Heart right ventricle (tissue), 16 donors: ENCODE measurements around the gene TMEM255B. TPM values are rescaled to one million over a fixed set of nuclear protein-coding genes. Genes with fewer than 3 reads are reported as not detected.

ENCODE experiments used
- ATAC-seq, 8 donors: fragments of 200-7000 bp; cut with Tn5 transposase; one replicate each; pipeline ENCODE4 v1.9.1; 2020; ENCODE audit warnings: mild to moderate bottlenecking in 8 of 8, moderate library complexity in 8 of 8, moderate number of reproducible peaks in 1 of 8
- DNase-seq, 2 donors: peaks; one replicate each; pipeline ENCODE4 v3.0.0-alpha.2; 2020
- H3K27ac ChIP-seq, 10 donors: fragments of 200-600 bp; sonication (generic) in 2 of 10; one replicate each; pipeline versions ENCODE4 v1.5.0 to v1.8.0; 2020 to 2022; ENCODE audit warnings: mild to moderate bottlenecking in 3 of 10
- H3K27me3 ChIP-seq, 7 donors: fragments of 200-600 bp; one replicate each; pipeline ENCODE4 v1.8.0; 2021 to 2022; ENCODE audit warnings: mild to moderate bottlenecking in 2 of 7
- H3K36me3 ChIP-seq, 9 donors: fragments of 200-600 bp; sonication (generic) in 1 of 9; one replicate each; pipeline versions ENCODE4 v1.5.0 to v1.8.0; 2020 to 2022; ENCODE audit warnings: mild to moderate bottlenecking in 2 of 9
- H3K4me1 ChIP-seq, 9 donors: fragments of 200-600 bp; sonication (generic) in 1 of 9; one replicate each; pipeline versions ENCODE4 v1.5.0 to v1.8.0; 2020 to 2022; ENCODE audit warnings: mild to moderate bottlenecking in 4 of 9
- H3K4me3 ChIP-seq, 10 donors: fragments of 200-600 bp; sonication (generic) in 2 of 10; one replicate each; pipeline versions ENCODE4 v1.5.0 to v1.8.0; 2020 to 2022; ENCODE audit warnings: mild to moderate bottlenecking in 7 of 10, moderate library complexity in 2 of 10
- H3K9me3 ChIP-seq, 11 donors: fragments of 200-600 bp in 10 of 11; sonication (generic) in 2 of 11; one replicate each; pipeline versions ENCODE4 v1.5.0 to v1.8.0; 2013 to 2022; ENCODE audit warnings: mild to moderate bottlenecking in 2 of 11, control low read depth in 1 of 11, moderate library complexity in 1 of 11
- CTCF ChIP-seq, 9 donors: fragments of 200-600 bp; sonication (generic) in 2 of 9; IDR thresholded peaks; one replicate each; pipeline versions ENCODE4 v1.5.0 to v1.8.0; 2021 to 2022; ENCODE audit warnings: antibody characterized with exemption in 9 of 9, mild to moderate bottlenecking in 5 of 9, moderate library complexity in 1 of 9
- WGBS, 2 donors: extraction: QIAGEN DNeasy Blood & Tissue Kit; methylation state at CpG; one replicate each; pipeline ENCODE4 v1.1.7; 2013; ENCODE audit warnings: inconsistent platforms in 1 of 2; 5-methylcytosine and 5-hydroxymethylcytosine counted together
- intact Hi-C, 10 donors: fragments of 100-400 bp; cut with DNase I; formaldehyde crosslinking; loops; one replicate each; pipeline versions ENCODE4 v1.11.1 to v1.14.2; 2022
- polyA plus RNA-seq, 2 donors: library from polyadenylated mRNA; stranded (reverse); fragments of 200-250 nt; gene quantifications; one replicate each; pipeline ENCODE4 v1.2.3, GENCODE V29; 2013
- total RNA-seq, 10 donors: library from RNA; stranded (reverse); fragmentation: NEBNext Ultra II Directional in 3 of 10; extraction: Animal tissue kit (Norgen Biotek cat#: 25700) in 3 of 10; gene quantifications; one replicate each; pipeline versions ENCODE4 v1.2.1 to v1.2.4, GENCODE V29; 2021 to 2023
- donor health status: Arrhythmogenic right ventricular cardiomyopathy.
- donor health status: ischemic (EF 13 %, LVEDD 7.1; RV severe dilation, severe dysfunction).
- donor health status: healthy with polysubstance abuse.
- donor health status: DM: no; HTN: yes; CAD: no.
- donor health status: DM: no; HTN: no; CAD: no.
- donor health status: ischemic (EF 25% LVEDD 6.9; RV normal size, moderate dysfunction).
- donor health status: ischemic (EF 25% LVEDD 5.7; RV mildly dilated, moderate dysfunction).
- donor health status: healthy.
- donor health status: DM: yes; HTN: yes; CAD: no.
- donor health status: Ischemic cardiomyopathy.
- donor health status: ischemic (EF 35%, LVEDD 5.7; RV mildly dilated, moderate dysfunction).
- donor health status: nonischemic (EF 11% LVEDD 7.7; RV severe dilation, severe dysfunction).
- donor health status: DM: yes; HTN: yes; CAD: no.
- donor health status: PGD.
- donor health status: ischemic (EF 29% LVEDD 5.4; RV normal size, mild dysfunction).
- donor health status: nonischemic (EF 23%, LVEDD 6.1; RV moderate dilation, normal function).

The TMEM255B gene
- total and polyA plus RNA-seq, 12 donors: 2.4 to 12.9 (median 6.3) TPM

- Histone ChIP-seq H3K4me1 (peaks cover 0 to 27% (median 12%) of the 10 kb centered on the region in 9 donors), H3K4me3 (no peak overlapping the region), H3K9me3 (no peaks in the 10 kb centered on the region), H3K27ac (no peak overlapping the region), H3K36me3 (no peaks in the 10 kb centered on the region), H3K27me3 (peaks cover 0 to 22% (median 0%) of the 10 kb centered on the region in 7 donors)
- no peak for DNase-seq
- WGBS, 2 donors: 92 to 94% methylated on average over 20 of the region's 20 CpGs
- intact Hi-C loops: no loop called here
- TF ChIP-seq CTCF (IDR thresholded peaks at IDR 0.05): no peak
- no peak for ATAC-seq
These were observed 2.5 kb upstream of the TMEM255B start for GRCh38 chr13:113756441-113757097.

GRCh38 chr13:113759525-113760137 lies 605 bp downstream of the TMEM255B start:
- DNase-seq: peak; percentile 45 to 60
- Histone ChIP-seq H3K36me3 (no peaks in the 10 kb centered on the region), H3K4me1 (peaks cover 0 to 27% (median 12%) of the 10 kb centered on the region in 9 donors), H3K4me3 (peak overlapping the region; percentile 52 to 83 (median 68)), H3K27me3 (peaks cover 0 to 26% (median 0%) of the 10 kb centered on the region in 7 donors), H3K9me3 (no peaks in the 10 kb centered on the region), H3K27ac (peak overlapping the region; percentile 37 to 93 (median 74))
- ATAC-seq: peak in 7 of 8 donors; percentile 17 to 62 (median 39)
- intact Hi-C loops: loop anchor here in 1 of 10 donors (2.0 kb wide), 1 partner anchor 57 kb away; no protein-coding TSS in a partner anchor
- WGBS, 2 donors: 1 to 2% methylated on average over 26 of the region's 26 CpGs
- TF ChIP-seq CTCF (IDR thresholded peaks at IDR 0.05): no peak

- intact Hi-C loops: no loop called here
- peaks cover 0 to 27% (median 12%) of the 10 kb centered on the region in 9 donors for H3K4me1 ChIP-seq
- peak overlapping the region in 1 of 10 donors; percentile 14 for H3K27ac ChIP-seq
- H3K27me3 ChIP-seq: peaks cover 0 to 26% (median 0%) of the 10 kb centered on the region in 7 donors
- no peak for ATAC-seq
- WGBS, 2 donors: 72 to 87% methylated on average over 7 of the region's 7 CpGs
- no peaks in the 10 kb centered on the region for H3K9me3 ChIP-seq
- no peak for DNase-seq
- no peaks in the 10 kb centered on the region for H3K36me3 ChIP-seq
- no peak for TF ChIP-seq CTCF (IDR thresholded peaks at IDR 0.05)
- no peak overlapping the region for H3K4me3 ChIP-seq
These were observed 2.1 kb downstream of the TMEM255B start for GRCh38 chr13:113761136-113761535.

- H3K36me3 ChIP-seq: peaks cover 0 to 2% (median 0%) of the 10 kb centered on the region in 9 donors
- no peak overlapping the region for H3K27ac ChIP-seq
- TF ChIP-seq CTCF (IDR thresholded peaks at IDR 0.05): no peak
- intact Hi-C loops: no loop called here
- no peaks in the 10 kb centered on the region for H3K9me3 ChIP-seq
- H3K4me3 ChIP-seq: no peak overlapping the region
- H3K27me3 ChIP-seq: peaks cover 0 to 26% (median 0%) of the 10 kb centered on the region in 7 donors
- 69 to 76% methylated on average over 2 of the region's 2 CpGs for WGBS, 2 donors
- H3K4me1 ChIP-seq: peaks cover 0 to 27% (median 12%) of the 10 kb centered on the region in 9 donors
- no peak for DNase-seq
- ATAC-seq: no peak
These were observed 3.0 kb downstream of the TMEM255B start for GRCh38 chr13:113762075-113762474.
